GM18508 (cell line): ENCODE results near the gene CGREF1.
"Not testable (repeated sequence)": the region's sequence is repeated elsewhere in the genome, so short reads cannot be mapped to it uniquely, and the experiment has no call there.

Source experiments
- ATAC-seq: cut with Tn5 transposase; IDR thresholded peaks from one replicate; pipeline ENCODE4 v1.9.1; 2021; ENCODE audit warnings: moderate number of reproducible peaks; ENCODE audit not compliant: insufficient read depth, unreplicated experiment

CGREF1 gene

DNA sequence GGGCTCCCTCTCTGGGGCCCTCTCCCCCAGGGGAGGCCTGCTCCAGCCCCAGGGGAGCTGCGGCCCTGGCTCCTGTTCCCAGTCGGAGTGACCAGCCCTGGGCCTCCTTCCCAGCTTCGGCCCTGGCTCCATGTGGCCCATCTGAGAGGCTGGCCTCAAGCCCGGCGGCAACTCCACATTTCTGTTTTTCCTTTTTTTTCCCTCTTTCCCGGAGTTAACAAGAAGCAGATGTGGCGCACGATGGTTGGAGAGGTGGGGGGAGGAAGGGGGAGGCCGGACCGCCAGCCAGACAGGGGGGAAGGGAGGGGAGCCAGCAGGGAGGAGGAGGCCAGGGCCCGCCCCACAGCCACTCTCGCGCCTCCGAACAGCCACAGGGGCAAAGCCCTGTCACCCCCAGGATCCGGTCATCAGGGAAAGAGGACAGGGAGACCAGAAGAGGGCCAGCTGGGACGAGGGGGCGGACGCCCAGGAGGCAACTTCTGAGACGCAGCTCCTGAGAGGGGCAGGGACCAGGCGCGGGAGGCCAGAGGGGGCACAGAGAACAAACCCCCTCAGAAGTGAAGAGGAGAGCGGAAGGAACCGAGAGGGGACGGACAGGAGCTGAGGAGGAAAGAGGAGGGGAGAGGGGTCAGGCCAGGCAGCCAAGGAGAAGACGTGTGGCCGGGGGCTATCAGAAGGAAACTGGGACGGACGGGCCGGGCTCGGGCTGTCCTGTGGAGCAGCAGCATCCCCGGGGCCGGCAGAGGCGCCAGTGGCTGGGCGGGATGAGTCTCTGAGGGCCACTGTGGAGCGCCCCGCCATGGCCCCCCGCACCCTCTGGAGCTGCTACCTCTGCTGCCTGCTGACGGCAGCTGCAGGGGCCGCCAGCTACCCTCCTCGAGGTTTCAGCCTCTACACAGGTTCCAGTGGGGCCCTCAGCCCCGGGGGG, 40.4 kb downstream of the CGREF1 start, which contains the start of gene EMILIN1:
TSS of gene EMILIN1 (plus strand) at position 349 of the 928 bp plus-strand sequence. CDS start at position 800, 451 bp downstream.
- ATAC-seq, result no peak

DNA sequence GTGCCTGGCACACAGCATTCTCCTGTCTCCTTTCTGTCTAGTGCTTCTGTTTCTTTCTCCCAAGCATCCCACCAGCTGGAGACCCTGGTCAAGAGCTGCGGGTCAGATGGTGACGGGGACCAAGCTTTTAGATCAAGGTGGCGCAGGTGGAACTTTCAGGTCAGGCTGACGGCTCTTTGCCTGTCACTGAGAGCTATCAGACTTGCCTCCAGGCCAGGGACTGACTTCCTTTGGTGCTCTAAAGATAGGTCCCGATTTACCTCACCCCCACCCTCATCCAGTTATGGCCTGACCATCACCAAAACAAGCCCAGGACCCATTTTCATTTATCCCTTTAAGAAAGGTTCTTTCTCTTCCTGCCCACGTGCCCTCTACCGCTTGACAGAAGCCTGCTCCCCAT, 41.7 kb downstream of the CGREF1 start:
- no peak for ATAC-seq

GRCh38 chr2:27076323-27076722, 42.6 kb downstream of the CGREF1 start:
- ATAC-seq, result no peak

DNA sequence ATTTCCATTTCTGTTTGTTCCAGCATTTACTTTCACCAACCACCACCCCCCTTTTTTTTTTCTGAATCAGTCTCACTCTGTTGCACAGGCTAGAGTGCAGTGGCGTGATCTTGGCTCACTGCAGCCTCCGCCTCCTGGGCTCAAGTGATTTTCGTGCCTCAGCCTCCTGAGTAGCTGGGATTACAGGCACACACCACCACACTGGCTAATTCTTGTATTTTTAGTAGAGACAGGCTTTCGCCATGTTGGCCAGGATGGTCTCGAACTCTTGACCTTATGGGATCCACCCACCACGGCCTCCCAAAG, 43.4 kb downstream of the CGREF1 start:
- not testable (repeated sequence) for ATAC-seq

DNA sequence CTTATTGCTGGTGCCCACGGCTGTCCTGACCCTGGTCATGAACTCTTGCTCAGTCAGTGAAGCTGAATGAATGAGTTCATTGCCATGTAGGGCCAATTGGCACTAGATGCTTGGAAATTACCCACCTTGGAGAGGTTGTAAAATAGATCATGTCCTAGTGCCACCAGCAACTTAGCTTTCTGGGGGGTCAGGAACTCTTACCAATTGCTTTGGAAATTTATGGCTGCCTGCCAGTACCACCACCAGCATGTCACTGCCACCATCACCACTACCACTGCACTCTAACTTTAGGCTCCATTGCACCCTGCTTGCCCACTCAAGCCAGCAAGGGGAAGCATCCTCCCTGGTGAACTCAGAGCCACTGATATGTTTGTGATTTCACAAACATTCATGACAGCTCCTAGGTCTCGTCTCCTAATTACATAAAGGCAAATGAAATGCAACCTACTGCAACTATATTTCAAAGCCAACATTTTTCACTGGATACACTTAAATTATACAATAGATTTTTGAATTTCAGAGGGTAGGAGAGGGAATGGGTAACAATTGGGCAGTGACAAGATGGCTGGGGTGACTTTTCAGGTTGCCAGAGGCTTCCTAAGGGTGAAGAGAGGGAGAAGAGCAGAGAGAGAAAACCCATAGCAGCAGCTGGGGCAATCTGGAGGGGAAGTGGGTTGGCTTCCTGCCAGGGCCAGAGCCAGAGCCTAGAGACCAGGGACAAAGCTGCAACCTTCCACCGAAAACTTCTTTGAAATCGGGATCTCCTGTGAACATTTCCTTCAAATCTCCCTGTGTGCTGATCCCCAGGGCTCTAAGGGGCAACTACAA, 44.0 kb downstream of the CGREF1 start:
- ATAC-seq, result no peak

DNA sequence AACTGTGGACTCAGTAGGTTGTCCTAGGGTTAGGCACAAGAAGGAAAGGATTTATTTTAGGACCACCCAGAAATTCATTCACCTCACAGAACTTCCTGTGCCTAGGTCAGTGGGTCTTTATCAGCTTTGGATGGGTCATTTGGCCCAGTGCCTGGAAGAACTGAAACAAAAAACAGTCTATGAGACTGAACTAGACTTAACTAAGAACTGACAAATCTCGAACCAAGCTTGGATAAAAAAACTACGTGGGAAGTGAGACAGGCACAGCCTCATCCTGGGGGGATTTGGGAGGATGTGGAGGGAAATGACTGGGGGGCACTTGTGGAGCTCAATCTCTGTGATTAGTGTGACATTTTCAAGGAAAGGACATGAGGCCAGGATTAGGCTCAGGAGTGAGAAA, 45.1 kb downstream of the CGREF1 start:
- ATAC-seq, result no peak

DNA sequence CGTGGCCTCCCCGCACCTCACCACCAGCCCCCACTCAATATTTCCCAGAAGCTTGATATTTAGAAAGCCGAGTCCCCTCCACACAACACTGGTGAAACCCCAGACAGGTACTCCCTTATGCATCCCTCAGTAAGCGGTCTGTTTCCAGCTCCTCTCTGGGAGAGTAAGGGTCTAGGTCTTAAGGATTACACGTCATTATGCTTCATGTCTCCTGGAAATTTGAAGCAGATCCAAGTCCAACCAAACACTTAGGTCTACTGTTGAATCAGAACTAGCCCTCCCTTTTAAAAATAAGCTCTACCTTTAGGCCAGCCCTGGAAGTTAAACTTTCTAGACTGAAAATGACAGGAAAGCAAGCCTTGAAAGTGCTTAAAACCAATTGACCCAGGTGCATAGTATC, 46.0 kb downstream of the CGREF1 start:
- ATAC-seq, result no peak

GRCh38 chr2:27071990-27072830, 46.7 kb downstream of the CGREF1 start:
- ATAC-seq, result no peak

DNA sequence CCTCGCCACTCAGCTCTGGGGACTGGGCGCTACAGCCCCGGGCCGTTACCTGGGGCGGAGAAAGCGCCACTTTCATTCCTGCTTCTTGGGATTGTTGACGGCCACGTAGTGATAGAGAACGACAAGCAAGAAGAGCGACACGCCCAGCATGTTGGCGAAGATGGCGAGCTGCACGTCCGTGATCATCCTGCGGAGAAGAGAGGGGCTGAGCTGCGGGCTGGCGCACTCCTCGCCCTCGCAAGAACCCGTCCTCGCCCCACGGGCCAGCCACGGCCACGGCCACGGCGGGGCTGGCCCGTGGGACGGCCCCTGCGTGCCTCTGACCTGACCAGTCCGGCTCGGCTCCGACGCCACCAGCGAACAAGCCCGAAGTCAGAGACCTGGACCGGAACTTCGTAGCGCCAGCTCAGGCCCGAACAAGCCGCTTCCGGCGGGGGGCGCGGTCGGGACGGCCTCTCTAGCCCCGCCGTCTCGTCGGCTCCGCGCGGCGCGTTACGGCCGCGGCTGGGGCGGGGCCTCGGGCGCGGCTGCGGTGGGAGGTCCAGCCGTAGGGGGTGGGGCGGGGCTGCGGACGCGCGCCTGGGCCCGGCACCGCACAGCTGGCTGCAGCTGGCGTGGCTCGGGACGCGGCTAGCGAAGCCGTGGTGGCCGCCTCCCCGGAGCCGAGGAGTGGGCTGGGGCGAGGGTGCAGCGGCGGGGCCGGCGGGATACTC, 47.5 kb downstream of the CGREF1 start, which contains the start of gene OST4:
TSS of gene OST4 (minus strand) at position 378 of the 713 bp plus-strand sequence.
- peak; percentile 52 for ATAC-seq

- ATAC-seq, result no peak
Measured at GRCh38 chr2:27070653-27071276, 48.2 kb downstream of the CGREF1 start.

GRCh38 chr2:27069961-27070618, 48.8 kb downstream of the CGREF1 start:
- ATAC-seq, result no peak

DNA sequence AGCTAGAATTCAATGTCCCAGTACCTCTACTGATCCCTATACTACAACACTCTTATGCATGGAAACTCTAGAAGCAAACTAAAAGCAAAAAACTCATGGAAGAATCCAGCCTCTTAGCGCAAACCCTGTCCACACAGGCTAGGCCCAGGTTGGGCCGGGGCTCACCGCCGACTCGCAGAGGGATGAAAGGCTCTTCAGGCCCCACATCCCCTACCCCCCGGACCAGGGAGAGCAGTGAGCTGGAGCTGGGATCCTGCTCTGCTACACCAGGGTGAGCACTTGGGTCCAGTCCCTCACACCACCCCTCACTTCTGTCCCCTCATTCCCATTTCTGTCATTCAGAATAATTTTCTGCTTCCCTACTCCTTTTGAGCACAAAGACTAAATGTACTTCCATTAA, 49.5 kb downstream of the CGREF1 start:
- no peak for ATAC-seq

- ATAC-seq, result no peak
Measured at GRCh38 chr2:27067385-27067784, 51.5 kb downstream of the CGREF1 start.

- no peak for ATAC-seq
Measured at GRCh38 chr2:27065128-27065527, 53.8 kb downstream of the CGREF1 start.

- ATAC-seq, result no peak
Measured at GRCh38 chr2:27060323-27060722, 58.6 kb downstream of the CGREF1 start.

GRCh38 chr2:27059141-27059820, 59.6 kb downstream of the CGREF1 start:
- no peak for ATAC-seq

GRCh38 chr2:27058210-27058609, 60.7 kb downstream of the CGREF1 start:
- ATAC-seq, result no peak

GRCh38 chr2:27057184-27057583, 61.7 kb downstream of the CGREF1 start:
- no peak for ATAC-seq
